ENCODE measurements around the gene N4BP2. TPM values are rescaled to one million over a fixed set of nuclear protein-coding genes. Genes with fewer than 3 reads are reported as not detected.

The N4BP2 gene
- total RNA-seq, 1 experiment from 2014 or later = 8.8 TPM

DNA sequence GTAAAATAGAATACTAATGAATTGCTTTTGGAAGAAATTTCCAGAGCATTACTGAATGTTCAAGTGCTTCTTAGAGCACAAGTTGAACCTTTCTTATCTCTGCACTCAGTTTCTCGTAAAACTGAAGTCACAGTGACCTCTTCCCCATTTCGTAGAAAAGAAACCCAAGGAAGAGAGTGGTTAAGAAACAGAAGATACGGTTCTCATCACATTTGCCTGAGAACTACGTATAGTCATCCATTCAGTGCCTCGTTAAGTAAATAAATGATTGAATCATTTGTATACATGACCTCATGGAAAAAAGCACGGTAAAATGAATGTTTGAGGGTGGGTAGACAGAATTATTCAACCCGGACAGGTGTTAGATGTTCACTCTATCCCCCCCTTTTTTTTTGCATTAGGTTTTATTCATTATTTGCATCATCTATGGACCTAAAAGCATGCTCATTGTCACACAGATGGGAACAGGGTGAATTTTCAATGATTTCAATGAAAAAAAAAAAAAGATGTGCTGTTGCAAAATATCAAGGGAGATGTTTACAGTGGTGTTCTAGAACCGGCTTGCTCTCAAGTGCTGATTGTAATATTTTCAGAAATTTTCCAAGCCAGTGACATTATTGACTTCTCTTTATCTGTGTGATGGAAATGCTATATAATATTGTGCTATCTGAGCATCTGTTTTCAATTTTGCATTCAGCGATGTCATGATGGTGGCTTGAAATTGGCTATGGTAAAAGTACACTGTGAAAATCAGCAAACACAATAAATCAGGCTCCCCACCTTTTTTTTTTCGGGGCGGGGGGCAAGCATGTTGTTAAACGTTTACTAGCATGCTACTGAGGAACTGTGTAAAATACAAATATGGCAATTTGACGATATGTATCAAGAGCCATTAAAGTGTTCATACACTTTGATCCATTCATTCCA lies 144.5 kb downstream of the N4BP2 start:
- Mint-ChIP-seq H3K27me3 (ENCODE audit: insufficient read depth, unreplicated experiment) (no peaks in the 10 kb centered on the region), H3K36me3 (ENCODE audit: insufficient read depth, unreplicated experiment) (peaks cover 4% of the 10 kb centered on the region), H3K27ac (ENCODE audit: low read depth, unreplicated experiment) (no peak overlapping the region), H3K4me3 (ENCODE audit: unreplicated experiment) (no peak overlapping the region), H3K9me3 (ENCODE audit: unreplicated experiment) (no peaks in the 10 kb centered on the region), H3K4me1 (ENCODE audit: insufficient read depth, unreplicated experiment) (peaks cover 4% of the 10 kb centered on the region)
- intact Hi-C loops (cut with micrococcal nuclease) = no loop called here
- BruUV-seq (replicated peaks) = no TSS peak
- no peak for DNase-seq (ENCODE audit: unreplicated experiment)
- ChIA-PET POLR2A (no interaction called here), CTCF (no interaction called here)
- TF ChIP-seq, protein P1, sequence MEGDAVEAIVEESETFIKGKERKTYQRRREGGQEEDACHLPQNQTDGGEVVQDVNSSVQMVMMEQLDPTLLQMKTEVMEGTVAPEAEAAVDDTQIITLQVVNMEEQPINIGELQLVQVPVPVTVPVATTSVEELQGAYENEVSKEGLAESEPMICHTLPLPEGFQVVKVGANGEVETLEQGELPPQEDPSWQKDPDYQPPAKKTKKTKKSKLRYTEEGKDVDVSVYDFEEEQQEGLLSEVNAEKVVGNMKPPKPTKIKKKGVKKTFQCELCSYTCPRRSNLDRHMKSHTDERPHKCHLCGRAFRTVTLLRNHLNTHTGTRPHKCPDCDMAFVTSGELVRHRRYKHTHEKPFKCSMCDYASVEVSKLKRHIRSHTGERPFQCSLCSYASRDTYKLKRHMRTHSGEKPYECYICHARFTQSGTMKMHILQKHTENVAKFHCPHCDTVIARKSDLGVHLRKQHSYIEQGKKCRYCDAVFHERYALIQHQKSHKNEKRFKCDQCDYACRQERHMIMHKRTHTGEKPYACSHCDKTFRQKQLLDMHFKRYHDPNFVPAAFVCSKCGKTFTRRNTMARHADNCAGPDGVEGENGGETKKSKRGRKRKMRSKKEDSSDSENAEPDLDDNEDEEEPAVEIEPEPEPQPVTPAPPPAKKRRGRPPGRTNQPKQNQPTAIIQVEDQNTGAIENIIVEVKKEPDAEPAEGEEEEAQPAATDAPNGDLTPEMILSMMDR (IDR thresholded peaks at IDR 0.05; ENCODE audit: unreplicated experiment) = no peak

DNA sequence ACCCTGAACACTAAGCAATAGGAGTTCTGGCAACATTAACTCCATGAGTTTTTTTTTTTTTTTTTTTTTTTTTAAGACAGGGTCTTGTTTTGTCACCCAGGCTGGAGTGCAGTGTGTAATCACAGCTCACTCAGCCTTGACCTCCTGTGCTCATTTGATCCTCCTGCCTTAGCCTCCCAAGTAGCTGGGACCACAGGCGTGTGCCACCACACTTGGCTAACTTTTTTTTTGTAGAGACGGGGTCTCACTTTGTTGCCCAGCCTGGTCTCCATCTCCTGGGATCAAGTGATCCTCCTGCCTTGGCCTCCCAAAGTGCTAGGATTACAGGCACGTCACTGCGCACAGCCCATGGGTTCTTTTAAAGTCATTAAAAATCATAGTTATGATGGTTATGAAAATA lies 145.2 kb downstream of the N4BP2 start:
- no peak for DNase-seq (ENCODE audit: unreplicated experiment)
- Mint-ChIP-seq H3K27me3 (ENCODE audit: insufficient read depth, unreplicated experiment) (no peaks in the 10 kb centered on the region), H3K36me3 (ENCODE audit: insufficient read depth, unreplicated experiment) (peaks cover 4% of the 10 kb centered on the region), H3K9me3 (ENCODE audit: unreplicated experiment) (no peaks in the 10 kb centered on the region), H3K4me3 (ENCODE audit: unreplicated experiment) (no peak overlapping the region), H3K4me1 (ENCODE audit: insufficient read depth, unreplicated experiment) (peaks cover 6% of the 10 kb centered on the region), H3K27ac (ENCODE audit: low read depth, unreplicated experiment) (no peak overlapping the region)
- POLR2A ChIA-PET = no interaction called here
- CTCF ChIA-PET = no interaction called here
- TF ChIP-seq, protein P1 (IDR thresholded peaks at IDR 0.05; ENCODE audit: unreplicated experiment) = no peak
- intact Hi-C loops (cut with micrococcal nuclease) = no loop called here
- no TSS peak for BruUV-seq (replicated peaks)

GRCh38 chr4:40202474-40202873 lies 145.8 kb downstream of the N4BP2 start:
- Mint-ChIP-seq H3K27me3 (ENCODE audit: insufficient read depth, unreplicated experiment) (no peaks in the 10 kb centered on the region), H3K36me3 (ENCODE audit: insufficient read depth, unreplicated experiment) (peaks cover 4% of the 10 kb centered on the region), H3K4me1 (ENCODE audit: insufficient read depth, unreplicated experiment) (peaks cover 6% of the 10 kb centered on the region), H3K4me3 (ENCODE audit: unreplicated experiment) (no peak overlapping the region), H3K9me3 (ENCODE audit: unreplicated experiment) (no peaks in the 10 kb centered on the region), H3K27ac (ENCODE audit: low read depth, unreplicated experiment) (no peak overlapping the region)
- intact Hi-C loops (cut with micrococcal nuclease) = no loop called here
- POLR2A ChIA-PET = interaction anchor here (0.7 kb wide), 1 partner anchor 744 kb away, joined by 3 read pairs; the partner anchor contains the start of gene RPL9
- no peak for DNase-seq (ENCODE audit: unreplicated experiment)
- CTCF ChIA-PET = no interaction called here
- TF ChIP-seq, protein P1 (IDR thresholded peaks at IDR 0.05; ENCODE audit: unreplicated experiment) = no peak
- no TSS peak for BruUV-seq (replicated peaks)

DNA sequence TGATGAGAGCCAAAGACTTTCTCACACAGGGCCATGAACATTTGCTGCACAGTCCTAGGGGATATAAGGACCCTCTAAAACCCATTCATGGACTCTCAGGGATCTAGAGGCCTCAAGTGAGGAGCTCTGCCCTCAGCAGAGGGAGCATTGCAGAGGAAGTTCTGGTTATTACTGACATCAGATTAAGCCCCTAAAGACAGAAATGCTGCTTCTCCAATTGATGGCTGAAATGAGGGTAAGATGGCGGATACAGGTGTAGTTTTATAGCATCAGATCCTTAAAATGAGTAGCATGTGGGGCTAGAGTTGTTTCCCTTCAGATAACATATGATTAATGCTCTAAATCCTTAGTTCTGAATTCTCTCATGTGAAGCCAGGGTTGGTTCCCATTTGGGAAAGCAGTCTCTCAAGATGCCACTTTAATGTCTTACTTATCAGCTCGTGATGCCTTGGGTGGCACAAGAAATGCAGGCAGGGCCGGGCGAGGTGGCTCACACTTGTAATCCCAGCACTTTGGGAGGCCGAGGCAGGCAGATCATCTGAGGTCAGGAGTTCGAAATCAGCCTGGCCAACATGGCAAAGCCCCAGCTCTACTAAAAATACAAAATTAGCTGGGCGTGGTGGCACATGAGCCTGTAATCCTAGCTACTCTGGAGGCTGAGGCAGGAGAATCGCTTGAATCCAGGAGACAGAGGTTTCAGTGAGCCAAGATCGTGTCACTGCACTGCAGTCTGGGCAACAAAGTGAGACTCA lies 148.0 kb downstream of the N4BP2 start:
- DNase-seq (ENCODE audit: unreplicated experiment) = no peak
- intact Hi-C loops (cut with micrococcal nuclease) = no loop called here
- Mint-ChIP-seq H3K9me3 (ENCODE audit: unreplicated experiment) (no peaks in the 10 kb centered on the region), H3K4me3 (ENCODE audit: unreplicated experiment) (no peak overlapping the region), H3K27ac (ENCODE audit: low read depth, unreplicated experiment) (no peak overlapping the region), H3K36me3 (ENCODE audit: insufficient read depth, unreplicated experiment) (peaks cover 4% of the 10 kb centered on the region), H3K4me1 (ENCODE audit: insufficient read depth, unreplicated experiment) (peaks cover 6% of the 10 kb centered on the region), H3K27me3 (ENCODE audit: insufficient read depth, unreplicated experiment) (no peaks in the 10 kb centered on the region)
- POLR2A ChIA-PET = no interaction called here
- CTCF ChIA-PET = no interaction called here
- TF ChIP-seq, protein P1 (IDR thresholded peaks at IDR 0.05; ENCODE audit: unreplicated experiment) = no peak
- no TSS peak for BruUV-seq (replicated peaks)

Measured in MCF 10A (cell line).